DND-41 (cell line): ENCODE measurements around the gene PEMT.

Experiments
- EZH2 ChIP-seq: IDR thresholded peaks from 3 replicates; pipeline ENCODE4 v1.6.1; 2012; ENCODE audit warnings: borderline replicate concordance, low read depth, mild to moderate bottlenecking, moderate library complexity, low read length, inconsistent platforms; ENCODE audit not compliant: severe bottlenecking
- TF ChIP-seq, protein P1 (sequence below): IDR thresholded peaks from 2 replicates; pipeline ENCODE4 v1.5.1; 2012; ENCODE audit warnings: borderline replicate concordance, low read length, moderate library complexity, mild to moderate bottlenecking; ENCODE audit not compliant: poor library complexity, severe bottlenecking; ENCODE audit errors: extremely low read depth

GRCh38 chr17:17569691-17570090 lies 21.8 kb downstream of the PEMT start:
- TF ChIP-seq, protein P1, sequence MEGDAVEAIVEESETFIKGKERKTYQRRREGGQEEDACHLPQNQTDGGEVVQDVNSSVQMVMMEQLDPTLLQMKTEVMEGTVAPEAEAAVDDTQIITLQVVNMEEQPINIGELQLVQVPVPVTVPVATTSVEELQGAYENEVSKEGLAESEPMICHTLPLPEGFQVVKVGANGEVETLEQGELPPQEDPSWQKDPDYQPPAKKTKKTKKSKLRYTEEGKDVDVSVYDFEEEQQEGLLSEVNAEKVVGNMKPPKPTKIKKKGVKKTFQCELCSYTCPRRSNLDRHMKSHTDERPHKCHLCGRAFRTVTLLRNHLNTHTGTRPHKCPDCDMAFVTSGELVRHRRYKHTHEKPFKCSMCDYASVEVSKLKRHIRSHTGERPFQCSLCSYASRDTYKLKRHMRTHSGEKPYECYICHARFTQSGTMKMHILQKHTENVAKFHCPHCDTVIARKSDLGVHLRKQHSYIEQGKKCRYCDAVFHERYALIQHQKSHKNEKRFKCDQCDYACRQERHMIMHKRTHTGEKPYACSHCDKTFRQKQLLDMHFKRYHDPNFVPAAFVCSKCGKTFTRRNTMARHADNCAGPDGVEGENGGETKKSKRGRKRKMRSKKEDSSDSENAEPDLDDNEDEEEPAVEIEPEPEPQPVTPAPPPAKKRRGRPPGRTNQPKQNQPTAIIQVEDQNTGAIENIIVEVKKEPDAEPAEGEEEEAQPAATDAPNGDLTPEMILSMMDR: no peak
- no peak for TF ChIP-seq EZH2
